Stomach (tissue), 4 donors: ENCODE results near the gene B3GAT1.

ENCODE experiments used
- CTCF ChIP-seq, 7 experiments: fragments of 450-650 bp in 4 of 7; fragments of 200-600 bp in 3 of 7; sonication (generic) in 3 of 7; IDR thresholded peaks; one replicate each; pipeline ENCODE4 v1.5.1; 2016 to 2019; ENCODE audit warnings: antibody characterized with exemption in 7 of 7, control low read depth in 2 of 7, mild to moderate bottlenecking in 1 of 7
- EP300 ChIP-seq: sonication (generic); formaldehyde crosslinking; IDR thresholded peaks from one replicate; pipeline ENCODE4 v1.6.1; 2017; ENCODE audit warnings: antibody characterized with exemption
- POLR2A ChIP-seq, 4 donors: fragments of 450-650 bp; IDR thresholded peaks; one replicate each; pipeline ENCODE4 v1.6.1; 2016; ENCODE audit warnings: antibody characterized with exemption in 4 of 4, control low read depth in 2 of 4, mild to moderate bottlenecking in 1 of 4, moderate library complexity in 1 of 4
- POLR2AphosphoS5 ChIP-seq, 3 donors: sonication (generic); formaldehyde crosslinking; IDR thresholded peaks; one replicate each; pipeline ENCODE4 v1.6.1; 2016; ENCODE audit warnings: antibody characterized with exemption in 3 of 3

DNA sequence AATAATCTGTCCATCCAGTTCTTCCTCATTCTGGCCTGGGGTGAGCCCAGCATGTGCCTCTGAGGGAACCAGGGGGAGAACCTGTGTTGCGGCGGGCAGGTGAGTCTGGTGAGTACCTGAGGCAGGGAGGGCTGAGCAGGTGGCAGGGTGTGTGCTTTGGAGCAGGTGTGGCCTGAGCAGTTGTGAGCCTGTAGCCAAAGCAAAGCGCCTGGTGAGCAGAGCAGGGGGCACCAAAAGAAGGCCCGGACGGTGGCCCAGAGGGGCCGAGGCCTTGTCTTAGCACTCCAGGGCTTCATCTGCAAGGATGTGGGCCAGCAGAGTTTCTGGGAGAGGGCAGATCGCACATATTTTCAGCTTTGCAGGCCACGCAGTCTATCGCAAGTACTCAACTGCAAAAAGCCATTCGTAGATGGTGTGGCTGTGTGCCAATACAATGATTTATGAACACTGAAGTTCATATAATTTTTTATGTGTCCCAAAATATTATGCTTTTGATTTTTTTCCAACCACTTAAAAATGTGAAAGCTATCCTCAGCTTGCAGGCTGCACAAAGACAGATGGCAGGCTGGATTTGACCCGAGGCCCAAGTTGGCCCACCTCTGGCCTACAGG lies 71.6 kb downstream of the B3GAT1 start:
- no peak for TF ChIP-seq CTCF (IDR thresholded peaks at IDR 0.05)
- TF ChIP-seq POLR2A (IDR thresholded peaks at IDR 0.05), result no peak
- TF ChIP-seq EP300, result no peak
- TF ChIP-seq POLR2AphosphoS5 (IDR thresholded peaks at IDR 0.05), result no peak
